K562 (cell line): ENCODE results near the gene HMBS. TPM values are rescaled to one million over a fixed set of nuclear protein-coding genes. Genes with fewer than 3 reads are reported as not detected.

Experiments
- BRD9 ChIP-seq: fragments of 450-650 bp; IDR thresholded peaks from 2 replicates; pipeline ENCODE4 v1.6.1; 2018; ENCODE audit warnings: low read depth; ENCODE audit not compliant: partially characterized antibody
- COPS2 ChIP-seq: fragments of 450-650 bp; conservative IDR thresholded peaks from 2 replicates; pipeline ENCODE4 v1.6.1; 2016; ENCODE audit warnings: mild to moderate bottlenecking, moderate library complexity
- ELF2 ChIP-seq: fragments of 250-450 bp; sonication (Bioruptor Pico); IDR thresholded peaks from 2 replicates; pipeline ENCODE4 v1.5.0; 2021; ENCODE audit warnings: mild to moderate bottlenecking
- FOXJ3 ChIP-seq: sonication (generic); formaldehyde crosslinking; IDR thresholded peaks from 2 replicates; pipeline ENCODE4 v1.4.0; 2020; ENCODE audit warnings: mild to moderate bottlenecking, missing genetic modification reagents
- FOXK1 ChIP-seq: sonication (generic); formaldehyde crosslinking; IDR thresholded peaks from 2 replicates; pipeline ENCODE4 v1.8.0; 2022; ENCODE audit warnings: missing genetic modification reagents, mild to moderate bottlenecking, borderline replicate concordance
- ILK ChIP-seq: fragments of 450-650 bp; IDR thresholded peaks from 2 replicates; pipeline ENCODE4 v1.6.1; 2016; ENCODE audit warnings: missing genetic modification characterization, low read depth, mild to moderate bottlenecking, missing compliant biosample characterization, moderate library complexity, borderline replicate concordance
- KAT7 ChIP-seq: sonication (generic); formaldehyde crosslinking; IDR thresholded peaks from 2 replicates; pipeline ENCODE4 v1.8.0; 2022; ENCODE audit warnings: missing genetic modification reagents, mild to moderate bottlenecking, borderline replicate concordance
- MAZ ChIP-seq, 2 experiments: fragments of 450-650 bp in 1 of 2; sonication (generic) in 1 of 2; formaldehyde crosslinking; IDR thresholded peaks in 1 of 2; conservative IDR thresholded peaks in 1 of 2; 2 replicates each; pipeline versions ENCODE4 v1.4.0 to v1.5.0; 2020; ENCODE audit warnings: mild to moderate bottlenecking in 1 of 2, missing genetic modification reagents in 1 of 2
- NELFE ChIP-seq: IDR thresholded peaks from 2 replicates; pipeline ENCODE4 v1.6.1; 2011; ENCODE audit warnings: mild to moderate bottlenecking; ENCODE audit not compliant: insufficient read depth, insufficient read length
- NFRKB ChIP-seq: fragments of 450-650 bp; IDR thresholded peaks from 2 replicates; pipeline ENCODE4 v1.6.1; 2016; ENCODE audit warnings: low read depth
- PHB2 ChIP-seq: fragments of 450-650 bp; IDR thresholded peaks from 2 replicates; pipeline ENCODE4 v1.6.1; 2017; ENCODE audit warnings: low read depth
- PHF8 ChIP-seq: fragments of 200-600 bp; sonication (generic); IDR thresholded peaks from 2 replicates; pipeline ENCODE4 v1.6.1; 2012; ENCODE audit warnings: mixed run types, mild to moderate bottlenecking, inconsistent platforms, low read length, moderate library complexity, borderline replicate concordance
- RBFOX2 ChIP-seq: fragments of 200-400 bp; formaldehyde crosslinking; IDR thresholded peaks from 2 replicates; pipeline ENCODE4 v1.6.1; 2017; ENCODE audit warnings: low read depth, mild to moderate bottlenecking, low read length, moderate library complexity
- RBM22 ChIP-seq: fragments of 200-400 bp; formaldehyde crosslinking; IDR thresholded peaks from 2 replicates; pipeline ENCODE4 v1.6.1; 2018; ENCODE audit warnings: low read length, low read depth; ENCODE audit not compliant: poor library complexity, severe bottlenecking
- SMARCA5 ChIP-seq: fragments of 450-650 bp; IDR thresholded peaks from 2 replicates; pipeline ENCODE4 v1.6.1; 2016
- ZFP30 ChIP-seq: fragments of 250-450 bp; sonication (Bioruptor Pico); IDR thresholded peaks from 2 replicates; pipeline ENCODE4 v1.8.0; 2022; ENCODE audit warnings: moderate library complexity, mild to moderate bottlenecking, inconsistent platforms, borderline replicate concordance
- ZNF133 ChIP-seq: fragments of 250-450 bp; sonication (Bioruptor Pico); IDR thresholded peaks from 2 replicates; pipeline ENCODE4 v1.4.0; 2020; ENCODE audit warnings: mild to moderate bottlenecking
- ZNF263 ChIP-seq: sonication (generic); formaldehyde crosslinking; IDR thresholded peaks from 2 replicates; pipeline ENCODE4 v1.8.0; 2022; ENCODE audit warnings: mild to moderate bottlenecking, missing genetic modification reagents, borderline replicate concordance
- ZNF766 ChIP-seq: fragments of 200-800 bp; sonication (Bioruptor generic); conservative IDR thresholded peaks from 2 replicates; pipeline ENCODE4 v1.6.1; 2016; ENCODE audit warnings: missing genetic modification characterization, missing compliant biosample characterization
- ZNF780A ChIP-seq: fragments of 250-450 bp; sonication (Bioruptor Pico); IDR thresholded peaks from 2 replicates; pipeline ENCODE4 v1.5.0; 2021; ENCODE audit warnings: mild to moderate bottlenecking
- polyA plus RNA-seq, 8 experiments: library from polyadenylated mRNA; depleted of rRNA in 4 of 8; stranded (reverse) in 5 of 8; unstranded in 3 of 8; fragments of >200 nt; fragmentation: Nextera tagmentation in 2 of 8; fragmentation: Illumina TruSeq in 1 of 8; extraction: Ambion mirVana in 2 of 8; extraction: Trizol in 1 of 8; gene quantifications; 2 replicates each; pipeline versions ENCODE4 v1.2.1 to v1.2.3, GENCODE V29; 2011 to 2014; ENCODE audit warnings: inconsistent platforms in 1 of 8, missing spikeins in 1 of 8
- total RNA-seq, 7 experiments: library from RNA; depleted of rRNA in 6 of 7; stranded (reverse); fragments of >200 nt in 6 of 7; fragmentation: Illumina TruSeq in 2 of 7; extraction: Trizol in 2 of 7; gene quantifications; 2 replicates each; pipeline versions ENCODE4 v1.2.1 to v1.2.3, GENCODE V29; 2011 to 2021; ENCODE audit warnings: low replicate concordance in 1 of 7
- TF ChIP-seq, protein P1 (sequence below): fragments of 250-450 bp; sonication (Bioruptor Pico); IDR thresholded peaks from 2 replicates; pipeline ENCODE4 v1.5.0; 2021; ENCODE audit warnings: mild to moderate bottlenecking, moderate library complexity
- TF ChIP-seq, protein P2 (sequence below): IDR thresholded peaks from 2 replicates; pipeline ENCODE4 v1.6.1; 2014; ENCODE audit warnings: antibody characterized with exemption
- TF ChIP-seq, protein P3 (sequence below): sonication (generic); formaldehyde crosslinking; IDR thresholded peaks from 2 replicates; pipeline ENCODE4 v1.8.1; 2023; ENCODE audit warnings: mild to moderate bottlenecking, missing genetic modification reagents, moderate library complexity
- TF ChIP-seq, protein P4 (sequence below): sonication (generic); formaldehyde crosslinking; IDR thresholded peaks from 2 replicates; pipeline ENCODE4 v1.9.0; 2022; ENCODE audit warnings: mild to moderate bottlenecking, missing genetic modification reagents

HMBS gene
- total and polyA plus RNA-seq, 9 of the 15 experiments (the other 6 are each of a cell fraction or from before 2014, with no cell fraction given), result 56.9 to 385 (median 286) TPM

DNA sequence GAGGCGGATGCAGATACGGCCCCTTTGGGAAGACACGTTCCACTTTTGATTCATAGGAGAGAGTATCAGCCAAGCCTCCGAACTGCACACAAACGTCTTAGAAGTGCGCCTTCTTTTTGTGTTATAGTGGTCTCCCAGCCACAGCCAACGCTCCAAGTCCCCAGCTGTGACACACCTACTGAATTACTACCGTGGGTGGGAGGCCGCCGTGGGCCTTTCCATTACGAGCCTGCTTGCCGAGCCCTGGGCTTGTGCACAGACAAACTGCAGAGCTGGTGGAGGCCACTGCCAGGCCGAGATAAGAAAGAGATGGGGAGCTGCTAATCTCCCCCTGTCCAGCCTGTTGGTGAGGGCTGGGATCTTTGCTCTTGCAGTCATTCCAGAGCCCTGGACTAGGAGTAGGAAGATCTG is 761 bp downstream of the HMBS start (continued):
- TF ChIP-seq, protein P1, sequence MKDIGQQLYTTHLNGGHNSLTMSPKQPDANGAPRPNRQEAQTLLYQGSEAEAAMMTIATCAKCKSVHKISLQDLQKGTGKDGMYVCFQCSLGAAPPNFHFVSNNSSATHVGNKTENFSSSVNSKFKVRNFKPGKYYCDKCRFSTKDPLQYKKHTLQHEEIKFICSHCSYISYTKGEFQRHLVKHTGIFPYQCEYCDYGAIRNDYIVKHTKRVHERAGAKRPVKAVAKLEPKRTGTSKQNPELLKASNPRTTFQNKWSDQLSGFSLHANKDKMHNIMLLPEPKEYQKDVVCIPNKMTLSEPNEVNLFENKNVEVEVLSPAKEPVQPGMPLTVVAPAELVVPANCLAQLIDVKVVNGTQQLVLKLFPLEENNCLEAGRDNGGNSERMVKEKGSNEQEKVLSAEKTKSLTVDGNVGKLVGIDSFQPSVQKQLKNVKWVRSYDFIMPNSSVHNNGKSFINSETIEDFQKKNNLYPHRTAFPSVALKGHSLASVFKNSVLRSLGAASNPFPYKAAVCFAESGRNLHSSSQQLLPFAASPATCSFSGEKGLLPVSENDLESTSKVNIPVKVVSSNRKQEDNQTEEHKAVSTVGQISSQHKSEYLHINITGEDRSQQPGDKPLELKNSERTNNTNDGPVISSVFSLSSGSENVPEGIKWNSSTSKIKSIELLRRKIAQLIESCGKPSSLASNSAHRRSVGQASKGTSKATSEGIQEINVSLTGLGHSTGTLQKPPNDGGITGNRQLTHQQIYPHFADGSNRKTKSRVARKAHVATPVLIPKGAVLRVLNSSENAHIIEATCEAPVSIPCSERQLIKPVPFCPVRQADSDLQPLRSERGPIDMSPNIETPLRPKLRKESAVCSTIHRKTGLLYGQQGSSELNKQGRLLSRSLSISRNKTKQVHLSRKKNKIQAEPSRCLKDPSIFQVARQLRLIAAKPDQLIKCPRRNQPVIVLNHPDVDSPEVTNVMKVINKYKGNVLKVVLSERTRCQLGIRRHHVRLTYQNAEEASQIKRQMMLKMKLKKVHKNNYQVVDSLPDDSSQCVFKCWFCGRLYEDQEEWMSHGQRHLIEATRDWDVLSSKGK (CRISPR knock-in tag), result no peak
- TF ChIP-seq ZFP30 (CRISPR knock-in tag) (no peak), KAT7 (CRISPR knock-in tag) (no peak), ZNF766 (CRISPR knock-in tag) (0 out of 2 replicates have a peak, but pooled peaks have one; percentile 43), MAZ (CRISPR knock-in tag; conservative IDR thresholded peaks at IDR 0.05 in 1 of 2, IDR thresholded peaks at IDR 0.05 in 1 of 2) (peak in 1 of 2 experiments; percentile 49; a peak in 1 of 4 replicates), ELF2 (CRISPR knock-in tag) (no peak), RBM22 (no peak), PHF8 (no peak), ILK (tag) (no peak), ZNF133 (no peak), PHB2 (peak; percentile 70), NELFE (no peak), COPS2 (no peak), FOXK1 (CRISPR knock-in tag) (peak; percentile 32; the same call in 1 of the 2 replicates), ZNF263 (CRISPR knock-in tag) (no peak), BRD9 (no peak), SMARCA5 (no peak), FOXJ3 (no peak), NFRKB (peak; percentile 67; the same call in 1 of the 2 replicates), RBFOX2 (no peak; the same call in 1 of the 2 replicates), ZNF780A (CRISPR knock-in tag) (no peak)
- TF ChIP-seq, protein P2, sequence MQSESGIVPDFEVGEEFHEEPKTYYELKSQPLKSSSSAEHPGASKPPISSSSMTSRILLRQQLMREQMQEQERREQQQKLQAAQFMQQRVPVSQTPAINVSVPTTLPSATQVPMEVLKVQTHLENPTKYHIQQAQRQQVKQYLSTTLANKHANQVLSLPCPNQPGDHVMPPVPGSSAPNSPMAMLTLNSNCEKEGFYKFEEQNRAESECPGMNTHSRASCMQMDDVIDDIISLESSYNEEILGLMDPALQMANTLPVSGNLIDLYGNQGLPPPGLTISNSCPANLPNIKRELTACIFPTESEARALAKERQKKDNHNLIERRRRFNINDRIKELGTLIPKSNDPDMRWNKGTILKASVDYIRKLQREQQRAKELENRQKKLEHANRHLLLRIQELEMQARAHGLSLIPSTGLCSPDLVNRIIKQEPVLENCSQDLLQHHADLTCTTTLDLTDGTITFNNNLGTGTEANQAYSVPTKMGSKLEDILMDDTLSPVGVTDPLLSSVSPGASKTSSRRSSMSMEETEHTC, result no peak
- TF ChIP-seq, protein P3, sequence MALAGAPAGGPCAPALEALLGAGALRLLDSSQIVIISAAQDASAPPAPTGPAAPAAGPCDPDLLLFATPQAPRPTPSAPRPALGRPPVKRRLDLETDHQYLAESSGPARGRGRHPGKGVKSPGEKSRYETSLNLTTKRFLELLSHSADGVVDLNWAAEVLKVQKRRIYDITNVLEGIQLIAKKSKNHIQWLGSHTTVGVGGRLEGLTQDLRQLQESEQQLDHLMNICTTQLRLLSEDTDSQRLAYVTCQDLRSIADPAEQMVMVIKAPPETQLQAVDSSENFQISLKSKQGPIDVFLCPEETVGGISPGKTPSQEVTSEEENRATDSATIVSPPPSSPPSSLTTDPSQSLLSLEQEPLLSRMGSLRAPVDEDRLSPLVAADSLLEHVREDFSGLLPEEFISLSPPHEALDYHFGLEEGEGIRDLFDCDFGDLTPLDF (CRISPR knock-in tag), result no peak
- TF ChIP-seq, protein P4, sequence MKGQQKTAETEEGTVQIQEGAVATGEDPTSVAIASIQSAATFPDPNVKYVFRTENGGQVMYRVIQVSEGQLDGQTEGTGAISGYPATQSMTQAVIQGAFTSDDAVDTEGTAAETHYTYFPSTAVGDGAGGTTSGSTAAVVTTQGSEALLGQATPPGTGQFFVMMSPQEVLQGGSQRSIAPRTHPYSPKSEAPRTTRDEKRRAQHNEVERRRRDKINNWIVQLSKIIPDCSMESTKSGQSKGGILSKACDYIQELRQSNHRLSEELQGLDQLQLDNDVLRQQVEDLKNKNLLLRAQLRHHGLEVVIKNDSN, result no peak
